Activated CD8-positive, alpha-beta T cell treated with anti-CD3 and anti-CD28 coated beads for 36 hours (primary cell): ENCODE data around the gene TBXAS1. TPM values are rescaled to one million over a fixed set of nuclear protein-coding genes. Genes with fewer than 3 reads are reported as not detected.
A peak's percentile ranks its signal among the peaks of the same experiment; 100 is the strongest.

Experiments used
- ATAC-seq: fragments of 200-7000 bp; cut with Tn5 transposase; one replicate; pipeline ENCODE4 v1.10.0; 2021; ENCODE audit warnings: mild to moderate bottlenecking, moderate library complexity
- CTCF ChIA-PET: fragments of 350-600 bp; sonication (Branson Sonifier 250); formaldehyde crosslinking; loops from one replicate; lab custom pipeline; 2021; ENCODE audit warnings: antibody characterized with exemption; lab: Charles Lee
- POLR2A ChIA-PET: fragments of 350-600 bp; sonication (Branson Sonifier 250); formaldehyde crosslinking; loops from one replicate; lab custom pipeline; 2021; ENCODE audit warnings: antibody characterized with exemption; lab: Charles Lee
- DNase-seq: peaks from one replicate; pipeline ENCODE4 v3.0.0-alpha.2; 2020
- H3K27ac Mint-ChIP-seq: one replicate; pipeline ENCODE4 v1.8.0; 2021; ENCODE audit warnings: mild to moderate bottlenecking, mixed read lengths
- H3K27me3 Mint-ChIP-seq: one replicate; pipeline ENCODE4 v1.8.0; 2021; ENCODE audit warnings: mixed read lengths
- H3K36me3 Mint-ChIP-seq: one replicate; pipeline ENCODE4 v1.8.0; 2021; ENCODE audit warnings: low read depth, mixed read lengths
- H3K4me1 Mint-ChIP-seq: one replicate; pipeline ENCODE4 v1.8.0; 2021; ENCODE audit warnings: low read depth, mixed read lengths
- H3K4me3 Mint-ChIP-seq: one replicate; pipeline ENCODE4 v1.8.0; 2021; ENCODE audit warnings: mild to moderate bottlenecking, moderate library complexity, mixed read lengths
- H3K9me3 Mint-ChIP-seq: one replicate; pipeline ENCODE4 v1.8.0; 2021; ENCODE audit warnings: mixed read lengths
- intact Hi-C: fragments of 100-400 bp; cut with micrococcal nuclease; formaldehyde crosslinking; loops from one replicate; pipeline ENCODE4 v1.10.0; 2022
- total RNA-seq, 2 experiments: library from RNA; stranded (reverse); gene quantifications; one replicate each; pipeline ENCODE4 v1.2.3, GENCODE V29; 2021
- TF ChIP-seq, protein P1 (sequence below): fragments of 200-600 bp; IDR thresholded peaks from one replicate; pipeline ENCODE4 v1.8.0; 2022; ENCODE audit warnings: antibody characterized with exemption, mild to moderate bottlenecking

TBXAS1 gene
- total RNA-seq, 2 experiments from 2014 or later, result 1.5 to 2.1 TPM

DNA sequence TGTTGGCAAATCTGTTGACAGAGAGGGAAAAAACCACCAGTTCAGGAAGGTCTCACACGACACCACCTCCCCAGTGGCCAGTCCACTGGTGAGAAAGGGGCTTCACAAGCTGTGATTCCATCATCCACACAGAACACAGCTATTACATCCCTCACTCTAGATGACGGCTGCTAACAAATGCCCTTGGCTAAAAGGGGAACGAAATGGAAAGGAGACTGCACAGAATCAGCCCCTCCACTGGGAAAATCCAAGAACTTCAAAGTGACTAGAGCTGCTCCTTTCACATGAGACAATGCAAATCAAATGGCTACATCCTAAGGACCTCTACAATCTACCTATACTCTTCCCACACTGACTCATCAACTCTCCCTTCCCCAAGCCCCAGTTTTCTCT is 228.1 kb downstream of the TBXAS1 start:
- peaks cover 29% of the 10 kb centered on the region for H3K36me3 Mint-ChIP-seq
- intact Hi-C loops, result no loop called here
- no peak overlapping the region for H3K27ac Mint-ChIP-seq
- H3K9me3 Mint-ChIP-seq, result no peaks in the 10 kb centered on the region
- H3K27me3 Mint-ChIP-seq, result no peaks in the 10 kb centered on the region
- ChIA-PET CTCF (interaction anchor here (0.9 to 1.1 kb wide), 2 partner anchors 438 to 623 kb away, joined by 3 to 4 read pairs; no protein-coding TSS in a partner anchor), POLR2A (interaction anchor here (1.2 kb wide), 1 partner anchor 14 kb away, joined by 4 read pairs; no protein-coding TSS in a partner anchor)
- ATAC-seq, result no peak
- TF ChIP-seq, protein P1, sequence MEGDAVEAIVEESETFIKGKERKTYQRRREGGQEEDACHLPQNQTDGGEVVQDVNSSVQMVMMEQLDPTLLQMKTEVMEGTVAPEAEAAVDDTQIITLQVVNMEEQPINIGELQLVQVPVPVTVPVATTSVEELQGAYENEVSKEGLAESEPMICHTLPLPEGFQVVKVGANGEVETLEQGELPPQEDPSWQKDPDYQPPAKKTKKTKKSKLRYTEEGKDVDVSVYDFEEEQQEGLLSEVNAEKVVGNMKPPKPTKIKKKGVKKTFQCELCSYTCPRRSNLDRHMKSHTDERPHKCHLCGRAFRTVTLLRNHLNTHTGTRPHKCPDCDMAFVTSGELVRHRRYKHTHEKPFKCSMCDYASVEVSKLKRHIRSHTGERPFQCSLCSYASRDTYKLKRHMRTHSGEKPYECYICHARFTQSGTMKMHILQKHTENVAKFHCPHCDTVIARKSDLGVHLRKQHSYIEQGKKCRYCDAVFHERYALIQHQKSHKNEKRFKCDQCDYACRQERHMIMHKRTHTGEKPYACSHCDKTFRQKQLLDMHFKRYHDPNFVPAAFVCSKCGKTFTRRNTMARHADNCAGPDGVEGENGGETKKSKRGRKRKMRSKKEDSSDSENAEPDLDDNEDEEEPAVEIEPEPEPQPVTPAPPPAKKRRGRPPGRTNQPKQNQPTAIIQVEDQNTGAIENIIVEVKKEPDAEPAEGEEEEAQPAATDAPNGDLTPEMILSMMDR, result no peak
- no peak for DNase-seq
- peaks cover 58% of the 10 kb centered on the region for H3K4me1 Mint-ChIP-seq
- no peak overlapping the region for H3K4me3 Mint-ChIP-seq

DNA sequence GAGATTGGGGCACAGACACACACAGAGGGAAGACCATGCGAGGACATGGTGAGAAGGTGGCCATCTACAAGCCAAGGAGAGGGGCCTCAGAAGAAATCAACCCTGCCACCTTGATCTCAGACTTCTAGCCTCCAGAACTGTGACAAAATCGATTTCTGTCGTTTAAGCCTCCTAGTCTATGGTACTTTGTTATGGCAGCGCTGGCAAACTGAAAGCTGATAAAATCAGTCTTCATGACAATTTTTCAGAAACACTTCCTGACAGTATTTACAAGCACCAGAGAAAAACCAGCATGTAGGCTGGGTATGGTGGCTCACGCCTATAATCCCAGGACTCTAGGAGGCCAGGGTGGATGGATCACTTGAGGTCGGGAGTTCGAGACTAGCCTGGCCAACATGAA is 229.5 kb downstream of the TBXAS1 start:
- TF ChIP-seq, protein P1, result no peak
- ChIA-PET CTCF (no interaction called here), POLR2A (no interaction called here)
- no peaks in the 10 kb centered on the region for H3K9me3 Mint-ChIP-seq
- no peaks in the 10 kb centered on the region for H3K27me3 Mint-ChIP-seq
- no peak overlapping the region for H3K27ac Mint-ChIP-seq
- DNase-seq (no peak), ATAC-seq (no peak)
- no peak overlapping the region for H3K4me3 Mint-ChIP-seq
- peaks cover 56% of the 10 kb centered on the region for H3K4me1 Mint-ChIP-seq
- H3K36me3 Mint-ChIP-seq, result peaks cover 26% of the 10 kb centered on the region
- intact Hi-C loops, result no loop called here

DNA sequence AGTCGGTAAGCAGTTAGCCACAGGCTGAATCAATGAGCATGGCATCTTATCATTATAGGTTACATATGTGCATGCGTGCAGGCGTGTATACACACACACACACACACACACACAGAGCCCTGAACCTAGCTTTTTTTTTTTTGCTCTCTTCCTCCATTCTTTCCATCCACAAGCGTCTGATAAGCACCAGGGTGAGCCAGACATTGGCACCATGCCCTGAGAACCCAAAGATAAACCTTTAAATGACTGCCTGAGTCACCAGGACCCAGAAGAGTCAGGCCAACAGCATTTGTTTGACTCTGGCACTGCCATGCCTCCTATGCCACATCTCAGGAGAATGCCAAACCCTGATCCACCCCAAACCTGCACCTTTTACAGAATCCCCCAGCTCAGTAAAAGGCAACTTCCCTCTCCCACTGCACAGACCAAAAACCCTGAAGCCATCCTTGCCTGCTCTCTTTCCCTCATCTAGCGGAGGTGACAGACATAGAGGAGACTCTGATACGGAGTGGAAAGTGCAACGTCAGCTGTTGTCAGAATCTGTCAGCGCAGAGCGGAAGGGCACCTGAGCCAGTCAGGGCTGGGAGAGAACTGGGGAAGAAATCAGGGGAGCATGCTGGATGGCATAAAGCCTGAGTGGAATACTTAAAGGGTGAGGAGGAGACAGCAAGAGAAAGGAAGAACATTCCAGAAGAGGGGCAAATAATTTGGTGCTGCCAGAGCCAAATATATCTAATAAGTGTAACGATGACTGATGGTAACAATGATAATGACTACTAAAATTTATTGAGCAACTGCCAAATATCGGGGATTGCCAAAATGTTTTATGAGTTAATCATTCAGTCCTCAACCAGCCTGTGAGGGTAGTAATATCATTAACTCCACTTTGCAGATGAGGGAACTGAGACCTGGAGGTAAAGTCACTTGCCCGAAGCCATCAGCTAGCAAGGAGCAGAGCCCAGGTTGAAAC is 230.5 kb downstream of the TBXAS1 start:
- ATAC-seq (peak; percentile 7), DNase-seq (peak; percentile 57)
- H3K4me1 Mint-ChIP-seq, result peaks cover 48% of the 10 kb centered on the region
- intact Hi-C loops, result loop anchor here (5.0 kb wide), 1 partner anchor 118 kb away; the partner anchor contains the start of gene KDM7A
- ChIA-PET CTCF (no interaction called here), POLR2A (no interaction called here)
- TF ChIP-seq, protein P1, result no peak
- no peak overlapping the region for H3K4me3 Mint-ChIP-seq
- H3K27ac Mint-ChIP-seq, result peak overlapping the region; percentile 9
- H3K36me3 Mint-ChIP-seq, result peaks cover 22% of the 10 kb centered on the region
- H3K27me3 Mint-ChIP-seq, result no peaks in the 10 kb centered on the region
- no peaks in the 10 kb centered on the region for H3K9me3 Mint-ChIP-seq

DNA sequence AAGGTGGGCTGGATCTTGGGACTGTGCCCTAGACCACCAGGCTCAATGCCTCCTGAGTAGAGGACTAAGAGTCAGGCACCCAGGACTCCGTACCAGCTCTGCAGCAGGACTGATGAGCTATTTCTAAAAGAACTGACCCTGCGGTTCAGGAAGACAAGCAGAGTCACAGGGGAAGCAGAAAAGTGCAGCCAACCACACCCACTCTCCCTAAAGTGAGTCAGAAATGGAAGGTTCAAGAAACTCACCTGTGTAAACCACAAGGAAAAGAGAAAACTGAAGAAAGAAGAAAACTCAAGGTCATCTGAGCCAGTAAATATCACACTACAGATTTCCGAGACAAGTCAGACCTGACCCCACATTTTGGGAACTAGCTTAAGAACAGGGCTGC is 231.2 kb downstream of the TBXAS1 start:
- H3K4me1 Mint-ChIP-seq, result peaks cover 43% of the 10 kb centered on the region
- H3K4me3 Mint-ChIP-seq, result peak overlapping the region; percentile 5
- H3K27ac Mint-ChIP-seq, result peak overlapping the region; percentile 60
- no peaks in the 10 kb centered on the region for H3K9me3 Mint-ChIP-seq
- intact Hi-C loops, result loop anchor here (5.0 kb wide), 1 partner anchor 117 kb away; the partner anchor contains the start of gene KDM7A
- H3K36me3 Mint-ChIP-seq, result peaks cover 22% of the 10 kb centered on the region
- DNase-seq (no peak), ATAC-seq (no peak)
- CTCF ChIA-PET, result interaction anchor here (0.7 kb wide), 1 partner anchor 415 kb away, joined by 3 read pairs; no protein-coding TSS in a partner anchor
- TF ChIP-seq, protein P1, result no peak
- POLR2A ChIA-PET, result interaction anchor here (1.3 kb wide), 1 partner anchor 396 kb away, joined by 3 read pairs; no protein-coding TSS in a partner anchor
- no peaks in the 10 kb centered on the region for H3K27me3 Mint-ChIP-seq
